SHP77 treated with DMSO at 0.1 percent for 48 hours (cell line): ENCODE results near the gene NFYC.
"Not testable (repeated sequence)": the region's sequence is repeated elsewhere in the genome, so short reads cannot be mapped to it uniquely, and the experiment has no call there.

Experiments used
- DNase-seq: peaks from one replicate; lab custom pipeline; 2025; lab: John Stamatoyannopoulos, UW

Gene NFYC

DNA sequence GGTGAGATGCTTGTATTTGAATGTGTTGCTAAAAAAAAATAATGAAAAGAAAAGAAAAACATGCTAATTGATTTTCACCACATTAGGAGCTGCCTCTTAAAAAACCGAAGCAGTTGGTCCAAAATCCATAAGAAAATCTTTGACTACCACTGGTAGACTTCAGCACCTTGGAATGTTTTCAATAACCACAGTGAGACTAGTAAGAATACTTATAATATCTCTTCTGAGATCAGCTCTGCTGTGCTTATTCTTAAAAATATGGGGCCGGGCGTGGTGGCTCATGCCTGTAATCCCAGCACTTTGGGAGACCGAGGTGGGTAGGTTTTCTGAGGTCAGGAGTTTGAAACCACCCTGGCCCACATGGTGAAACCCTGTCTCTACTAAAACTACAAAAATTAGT, 15.1 kb downstream of the NFYC start:
- DNase-seq = no peak

DNA sequence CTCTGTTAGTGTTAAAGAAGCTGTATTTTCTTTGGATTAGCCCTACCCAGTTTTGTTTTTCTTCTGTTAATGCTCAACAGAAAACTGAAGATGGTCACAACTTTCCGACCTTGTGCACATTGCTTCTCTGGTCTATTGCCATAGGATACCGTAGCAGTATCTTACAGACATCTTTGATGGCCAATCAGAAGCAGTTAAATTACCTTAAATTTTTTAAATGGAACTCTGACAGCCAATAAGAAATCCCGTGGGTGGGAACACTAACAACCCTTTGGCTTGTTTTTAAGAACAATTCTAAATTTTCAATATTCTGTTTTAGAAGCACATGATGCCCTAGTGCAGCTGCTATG, 17.2 kb downstream of the NFYC start:
- DNase-seq = peak; percentile 93

GRCh38 chr1:40709100-40709801, 17.7 kb downstream of the NFYC start:
- DNase-seq = peak; percentile 97

GRCh38 chr1:40709802-40710278, 18.3 kb downstream of the NFYC start:
- DNase-seq = no peak

GRCh38 chr1:40710581-40711315, 19.2 kb downstream of the NFYC start:
- no peak for DNase-seq

DNA sequence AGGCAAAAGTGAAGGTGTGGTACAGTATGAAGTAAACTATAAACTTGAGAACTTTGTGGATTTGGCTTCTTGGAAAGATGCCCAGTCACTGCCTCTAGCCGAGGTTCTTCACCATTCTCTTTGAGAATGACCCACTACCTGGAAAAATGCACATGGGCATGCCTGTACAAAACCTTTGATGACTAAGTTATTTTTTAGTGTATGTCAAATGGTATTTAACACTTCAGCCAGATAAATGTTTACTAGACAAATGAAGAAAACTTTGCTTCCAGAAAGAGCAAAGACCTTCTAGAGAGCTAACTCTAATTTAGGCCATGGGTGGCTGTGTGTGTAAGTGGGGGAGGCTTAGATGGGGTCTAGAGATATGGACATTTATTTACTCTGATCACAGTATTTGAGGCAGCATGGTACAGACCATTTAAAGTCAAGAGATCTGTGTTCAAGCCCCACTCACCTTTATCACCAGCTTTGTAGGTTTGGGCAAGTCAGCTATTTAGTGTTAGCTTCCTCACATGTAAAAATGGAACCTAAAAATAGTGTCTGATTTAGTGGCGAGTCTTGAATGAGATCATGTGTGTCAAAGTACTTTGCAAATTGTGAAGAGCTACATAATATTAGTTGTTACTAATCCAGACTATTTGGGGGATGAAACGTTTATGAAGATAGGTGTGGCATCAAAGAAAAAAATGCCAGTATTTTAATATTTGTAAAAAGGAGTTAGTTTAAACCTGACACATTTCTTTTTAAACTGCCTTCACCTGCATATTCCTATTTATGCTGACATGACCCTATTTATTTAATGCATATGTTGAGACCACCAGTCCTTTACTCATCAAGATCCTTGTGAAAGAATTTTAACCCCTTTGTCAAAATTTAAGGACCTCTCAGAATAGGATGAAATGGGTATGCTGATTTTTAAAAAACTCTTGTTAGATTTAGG, 20.2 kb downstream of the NFYC start:
- no peak for DNase-seq

DNA sequence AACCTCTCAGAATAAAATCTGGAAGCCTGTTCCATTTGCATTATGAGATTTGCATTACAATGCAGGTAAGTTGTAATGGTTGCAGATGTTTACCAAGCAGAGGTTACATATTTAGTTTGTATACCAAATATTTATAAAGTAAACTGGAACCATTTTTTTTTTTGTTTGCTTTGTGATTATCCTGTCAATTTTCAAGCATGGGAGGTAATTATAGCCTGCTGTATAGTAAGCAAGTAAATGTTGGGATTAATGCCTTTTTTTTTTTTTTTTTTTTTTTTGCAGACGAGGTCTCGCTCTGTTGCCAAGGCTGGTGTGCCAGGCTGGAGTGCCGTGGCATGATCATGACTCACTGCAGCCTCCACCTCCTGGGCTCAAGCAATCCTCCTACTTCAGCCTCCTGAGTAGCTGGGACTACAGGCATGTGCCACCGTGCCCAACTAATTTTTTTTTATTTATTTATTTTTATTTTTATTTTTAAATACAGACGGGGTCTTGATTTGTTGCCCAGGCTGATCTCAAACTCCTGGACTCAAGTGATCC, 21.0 kb downstream of the NFYC start:
- no peak for DNase-seq

DNA sequence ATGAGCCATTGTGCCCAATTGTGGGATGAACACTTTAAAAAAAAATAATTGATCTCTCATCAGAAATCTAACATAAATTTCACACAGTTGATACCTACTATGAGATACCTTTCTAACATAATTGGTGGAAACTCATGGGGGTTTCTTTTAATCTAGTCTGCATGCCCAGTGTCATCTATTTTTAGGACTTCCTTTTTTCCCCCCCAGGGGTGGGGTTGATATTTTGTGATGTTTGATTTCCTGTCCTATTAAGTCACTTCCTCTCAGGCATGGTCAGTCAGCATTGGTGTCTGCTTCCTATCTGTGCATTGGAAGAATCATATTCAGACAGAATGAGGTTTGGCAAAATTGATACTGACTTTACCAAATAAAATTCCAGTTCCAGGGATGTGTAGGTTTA, 21.5 kb downstream of the NFYC start:
- no peak for DNase-seq

DNA sequence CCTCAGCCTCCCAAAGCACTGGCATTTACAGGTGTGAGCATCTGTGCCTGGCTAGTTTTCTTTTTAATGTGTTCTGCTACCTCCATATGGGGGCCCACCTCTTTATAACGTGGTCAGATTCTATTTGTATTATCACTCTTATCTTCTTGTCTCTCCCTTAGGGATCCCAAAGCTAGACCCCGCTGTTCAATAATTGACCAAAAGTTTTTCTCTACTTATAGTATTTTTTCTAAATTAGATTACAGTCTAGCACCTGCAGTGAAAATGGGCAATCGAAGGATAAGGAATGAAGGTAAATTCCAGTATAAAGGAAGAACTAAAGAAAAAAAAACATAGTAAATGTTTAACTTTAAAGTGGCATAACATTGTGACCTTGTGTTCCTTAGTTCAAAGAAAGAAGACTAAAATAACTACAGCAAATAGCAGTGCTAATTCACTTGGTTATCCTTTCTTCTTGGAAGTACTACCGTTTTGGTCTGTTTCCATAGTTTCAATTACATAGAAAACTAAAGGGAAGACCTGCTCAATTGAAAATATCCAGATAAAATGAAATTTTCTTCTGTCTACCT, 24.1 kb downstream of the NFYC start:
- DNase-seq = no peak

GRCh38 chr1:40717065-40717464, 25.6 kb downstream of the NFYC start:
- DNase-seq = no peak

DNA sequence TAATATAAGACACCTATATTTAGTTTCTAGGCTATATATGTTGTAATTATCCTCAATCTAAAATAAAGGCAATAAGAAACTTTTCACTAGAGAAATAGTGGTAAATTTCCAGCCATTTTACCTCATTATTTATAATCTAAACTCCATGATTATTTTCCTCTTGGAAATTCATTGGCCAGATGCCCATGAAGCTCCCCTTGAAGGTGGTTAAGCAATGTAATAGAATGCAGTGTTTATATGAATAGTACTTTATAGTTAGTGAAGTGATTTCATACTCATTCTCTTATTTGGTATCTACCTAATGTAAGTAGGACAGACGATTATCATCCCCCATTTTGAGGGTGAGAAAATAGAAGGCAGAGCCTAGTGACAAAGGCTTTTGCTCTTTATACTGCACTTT, 26.5 kb downstream of the NFYC start:
- DNase-seq = no peak

DNA sequence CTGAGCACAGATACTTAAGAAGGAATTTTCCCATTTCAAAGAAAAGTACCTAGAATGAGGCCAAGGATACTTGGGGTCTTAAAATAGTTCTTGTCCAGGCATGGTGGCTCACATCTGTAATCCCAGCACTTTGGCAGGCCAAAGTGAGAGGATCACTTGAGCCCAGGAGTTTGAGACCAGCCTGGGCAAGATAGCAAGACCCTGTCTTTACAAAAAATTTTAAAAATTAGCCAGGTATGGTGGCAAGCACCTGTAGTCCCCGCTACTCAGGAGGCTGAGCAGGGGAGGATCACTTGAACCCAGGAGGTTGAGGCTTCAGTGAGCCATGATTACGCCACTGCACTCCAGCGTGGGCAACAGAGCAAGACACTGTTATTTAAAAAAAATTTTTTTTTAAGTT, 29.0 kb downstream of the NFYC start:
- no peak for DNase-seq

DNA sequence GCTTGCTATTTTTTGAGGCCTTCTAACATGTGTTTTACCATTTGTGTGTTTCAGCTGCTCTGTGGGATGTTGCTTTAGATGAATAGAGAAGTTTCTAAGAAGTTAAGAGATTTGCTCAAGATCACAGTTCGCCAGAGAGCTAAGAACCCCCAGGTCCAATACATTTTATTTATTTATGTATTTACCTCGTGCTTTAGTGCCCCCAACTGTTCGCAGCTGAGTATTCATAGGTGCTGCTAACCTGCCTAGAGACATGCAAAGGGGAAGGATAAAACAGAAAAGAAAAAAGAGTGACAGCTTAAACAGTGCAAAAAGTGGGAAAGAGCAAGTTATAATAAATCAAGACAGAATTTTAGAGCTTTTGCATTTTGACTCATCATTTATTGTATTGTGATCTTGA, 31.1 kb downstream of the NFYC start:
- DNase-seq = no peak

GRCh38 chr1:40723196-40723955, 31.9 kb downstream of the NFYC start:
- DNase-seq = no peak

- DNase-seq = not testable (repeated sequence)
Measured at GRCh38 chr1:40727662-40728061, 36.2 kb downstream of the NFYC start.

GRCh38 chr1:40729316-40729862, 37.9 kb downstream of the NFYC start:
- DNase-seq = not testable (repeated sequence)

DNA sequence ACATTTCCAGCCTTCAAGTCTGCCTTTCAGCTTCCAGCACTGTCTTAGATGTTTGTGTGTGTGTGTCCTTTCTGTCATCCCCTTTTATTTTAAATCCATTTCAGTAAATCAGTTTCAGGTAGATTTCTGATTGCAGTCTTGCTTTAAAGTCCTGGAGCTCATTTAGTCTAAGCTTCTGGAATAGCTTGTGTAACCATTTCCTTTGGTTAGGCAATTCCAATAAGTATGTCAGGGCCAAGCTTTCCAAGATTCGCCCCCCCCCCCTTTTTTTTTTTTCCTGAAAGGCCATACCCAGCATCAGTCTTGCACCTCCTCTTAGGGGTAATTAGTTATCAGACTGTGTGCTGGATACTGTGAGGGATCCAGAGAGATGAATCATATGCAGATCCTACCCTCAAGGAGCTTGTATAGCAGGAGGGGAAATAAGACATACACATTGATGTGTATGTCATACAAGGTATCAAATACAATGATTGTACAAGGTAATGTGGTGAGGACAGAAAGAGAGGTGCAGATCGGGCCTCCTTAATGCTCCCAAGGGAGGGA, 41.3 kb downstream of the NFYC start:
- no peak for DNase-seq

DNA sequence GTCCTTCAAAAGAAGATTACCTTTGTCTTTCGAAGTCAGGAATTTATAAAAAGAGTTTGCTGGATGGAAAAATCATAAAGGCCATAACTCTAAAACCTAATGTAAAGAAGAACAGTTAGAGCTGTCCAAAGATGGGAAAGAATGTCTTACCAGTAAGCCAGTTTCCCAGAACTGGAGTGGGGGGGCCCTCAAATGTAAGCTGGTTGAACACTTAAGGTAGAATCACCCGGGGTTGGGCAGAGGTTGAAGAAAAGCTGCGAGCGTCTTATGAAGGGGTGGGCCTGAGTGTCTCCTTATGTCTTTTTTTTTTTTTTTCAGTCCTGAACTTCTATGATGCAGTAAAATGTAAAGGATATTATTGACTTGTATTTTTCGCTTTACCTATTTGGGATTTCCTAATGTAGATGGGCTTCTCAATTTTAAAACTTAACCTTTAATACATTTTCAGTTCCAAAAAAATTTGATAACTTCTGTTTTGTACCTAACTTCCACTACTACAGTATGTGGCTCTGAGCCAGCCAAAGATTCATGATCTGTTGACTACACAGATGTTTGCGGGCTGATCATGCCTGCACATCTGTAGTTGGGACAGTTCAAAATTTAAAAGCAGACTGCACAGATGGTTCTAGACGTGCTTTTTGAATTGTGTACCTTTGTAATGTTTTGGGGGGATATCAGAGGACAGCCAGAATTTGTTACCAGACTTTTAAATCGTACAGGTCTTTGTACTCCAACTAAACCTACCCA, 43.6 kb downstream of the NFYC start:
- DNase-seq = no peak

GRCh38 chr1:40736085-40736531, 44.6 kb downstream of the NFYC start:
- no peak for DNase-seq

DNA sequence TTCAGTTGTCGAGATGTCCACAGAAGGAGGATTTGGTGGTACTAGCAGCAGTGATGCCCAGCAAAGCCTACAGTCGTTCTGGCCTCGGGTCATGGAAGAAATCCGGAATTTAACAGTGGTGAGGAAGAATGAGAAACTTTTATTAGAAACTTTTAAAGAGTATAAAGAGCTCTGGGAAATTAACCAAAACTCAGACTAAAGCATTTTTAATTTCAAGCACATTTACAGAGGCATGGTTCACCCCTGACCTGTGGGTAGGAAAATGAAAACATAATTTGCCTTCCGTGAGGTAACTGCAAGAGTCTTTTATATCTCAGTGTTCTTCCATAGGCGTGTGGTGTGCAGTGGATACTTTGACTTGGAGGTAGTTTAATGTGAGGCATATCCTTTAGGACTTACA, 47.3 kb downstream of the NFYC start:
- DNase-seq = no peak
